SU-DHL-6 (cell line): ENCODE measurements around the gene RAB36.

Source experiments
- EZH2phosphoT487 ChIP-seq: fragments of 200-600 bp; sonication (generic), shearing (Covaris generic); conservative IDR thresholded peaks from 2 replicates; pipeline ENCODE4 v1.6.1; 2018; ENCODE audit warnings: mild to moderate bottlenecking, antibody characterized with exemption, low read length, moderate library complexity, mixed read lengths
- TF ChIP-seq, protein P1 (sequence below): fragments of 200-600 bp; sonication (generic); IDR thresholded peaks from one replicate; pipeline ENCODE4 v1.5.1; 2017; ENCODE audit warnings: antibody characterized with exemption, mild to moderate bottlenecking, low read length, moderate library complexity; ENCODE audit not compliant: insufficient read depth, poor library complexity, severe bottlenecking

- TF ChIP-seq, protein P1, sequence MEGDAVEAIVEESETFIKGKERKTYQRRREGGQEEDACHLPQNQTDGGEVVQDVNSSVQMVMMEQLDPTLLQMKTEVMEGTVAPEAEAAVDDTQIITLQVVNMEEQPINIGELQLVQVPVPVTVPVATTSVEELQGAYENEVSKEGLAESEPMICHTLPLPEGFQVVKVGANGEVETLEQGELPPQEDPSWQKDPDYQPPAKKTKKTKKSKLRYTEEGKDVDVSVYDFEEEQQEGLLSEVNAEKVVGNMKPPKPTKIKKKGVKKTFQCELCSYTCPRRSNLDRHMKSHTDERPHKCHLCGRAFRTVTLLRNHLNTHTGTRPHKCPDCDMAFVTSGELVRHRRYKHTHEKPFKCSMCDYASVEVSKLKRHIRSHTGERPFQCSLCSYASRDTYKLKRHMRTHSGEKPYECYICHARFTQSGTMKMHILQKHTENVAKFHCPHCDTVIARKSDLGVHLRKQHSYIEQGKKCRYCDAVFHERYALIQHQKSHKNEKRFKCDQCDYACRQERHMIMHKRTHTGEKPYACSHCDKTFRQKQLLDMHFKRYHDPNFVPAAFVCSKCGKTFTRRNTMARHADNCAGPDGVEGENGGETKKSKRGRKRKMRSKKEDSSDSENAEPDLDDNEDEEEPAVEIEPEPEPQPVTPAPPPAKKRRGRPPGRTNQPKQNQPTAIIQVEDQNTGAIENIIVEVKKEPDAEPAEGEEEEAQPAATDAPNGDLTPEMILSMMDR: no peak
- TF ChIP-seq EZH2phosphoT487: no peak
Measured at GRCh38 chr22:23179381-23180299, 34.4 kb downstream of the RAB36 start.
